Measurements from ENCODE around the gene IGSF10. TPM values are rescaled to one million over a fixed set of nuclear protein-coding genes. Genes with fewer than 3 reads are reported as not detected.
A peak's percentile ranks its signal among the peaks of the same experiment; 100 is the strongest.

Gene IGSF10
- total RNA-seq, 3 donors from 2014 or later = 7.9 to 15.5 (median 14.4) TPM

- intact Hi-C loops (cut with DNase I; ENCODE audit: low total_unique reads) = no loop called here
- H3K4me3 ChIP-seq = no peak overlapping the region
- H3K4me1 ChIP-seq = no peaks in the 10 kb centered on the region
- no peak overlapping the region for H3K27ac ChIP-seq
- no peaks in the 10 kb centered on the region for H3K36me3 ChIP-seq
- DNase-seq (ENCODE audit: low spot score in 2 of 2) = no peak
- H3K9me3 ChIP-seq = no peaks in the 10 kb centered on the region
- TF ChIP-seq CTCF (IDR thresholded peaks at IDR 0.05) (peak; percentile 38 to 58 (median 57)), POLR2A (IDR thresholded peaks at IDR 0.05) (no peak), POLR2AphosphoS5 (IDR thresholded peaks at IDR 0.05) (no peak)
- no peaks in the 10 kb centered on the region for H3K27me3 ChIP-seq
Measured at GRCh38 chr3:151468284-151468917, 7.5 kb upstream of the IGSF10 start.

GRCh38 chr3:151467069-151467468, 6.2 kb upstream of the IGSF10 start:
- no peak overlapping the region for H3K4me3 ChIP-seq
- TF ChIP-seq POLR2A (IDR thresholded peaks at IDR 0.05) (no peak), POLR2AphosphoS5 (IDR thresholded peaks at IDR 0.05) (no peak), CTCF (IDR thresholded peaks at IDR 0.05) (no peak)
- no peak overlapping the region for H3K27ac ChIP-seq
- no peaks in the 10 kb centered on the region for H3K27me3 ChIP-seq
- no peaks in the 10 kb centered on the region for H3K4me1 ChIP-seq
- no peaks in the 10 kb centered on the region for H3K9me3 ChIP-seq
- DNase-seq (ENCODE audit: low spot score in 2 of 2) = no peak
- H3K36me3 ChIP-seq = no peaks in the 10 kb centered on the region
- intact Hi-C loops (cut with DNase I; ENCODE audit: low total_unique reads) = no loop called here

GRCh38 chr3:151462991-151463390, 2.1 kb upstream of the IGSF10 start:
- Histone ChIP-seq H3K4me1 (no peaks in the 10 kb centered on the region), H3K27ac (no peak overlapping the region), H3K36me3 (no peaks in the 10 kb centered on the region), H3K9me3 (no peaks in the 10 kb centered on the region), H3K27me3 (no peaks in the 10 kb centered on the region), H3K4me3 (no peak overlapping the region)
- no peak for DNase-seq (ENCODE audit: low spot score in 2 of 2)
- intact Hi-C loops (cut with DNase I; ENCODE audit: low total_unique reads) = no loop called here
- TF ChIP-seq POLR2A (IDR thresholded peaks at IDR 0.05) (no peak), CTCF (IDR thresholded peaks at IDR 0.05) (no peak)

- no peak overlapping the region for H3K4me3 ChIP-seq
- H3K4me1 ChIP-seq = no peaks in the 10 kb centered on the region
- TF ChIP-seq POLR2A (IDR thresholded peaks at IDR 0.05) = no peak
- no peak for TF ChIP-seq CTCF (IDR thresholded peaks at IDR 0.05)
- no peak for TF ChIP-seq POLR2AphosphoS5 (IDR thresholded peaks at IDR 0.05)
- no peak overlapping the region for H3K27ac ChIP-seq
- intact Hi-C loops (cut with DNase I; ENCODE audit: low total_unique reads) = no loop called here
- DNase-seq (ENCODE audit: low spot score in 2 of 2) = no peak
- no peaks in the 10 kb centered on the region for H3K27me3 ChIP-seq
- no peaks in the 10 kb centered on the region for H3K9me3 ChIP-seq
- no peaks in the 10 kb centered on the region for H3K36me3 ChIP-seq
Measured at GRCh38 chr3:151462278-151462780, 1.5 kb upstream of the IGSF10 start.

GRCh38 chr3:151460228-151460627, 633 bp downstream of the IGSF10 start:
- Histone ChIP-seq H3K36me3 (no peaks in the 10 kb centered on the region), H3K27ac (no peak overlapping the region), H3K4me3 (peak overlapping the region; percentile 54 to 75 (median 57)), H3K27me3 (no peaks in the 10 kb centered on the region), H3K4me1 (no peaks in the 10 kb centered on the region), H3K9me3 (no peaks in the 10 kb centered on the region)
- no peak for DNase-seq (ENCODE audit: low spot score in 2 of 2)
- TF ChIP-seq CTCF (IDR thresholded peaks at IDR 0.05) (no peak), POLR2A (IDR thresholded peaks at IDR 0.05) (no peak), POLR2AphosphoS5 (IDR thresholded peaks at IDR 0.05) (no peak)
- intact Hi-C loops (cut with DNase I; ENCODE audit: low total_unique reads) = no loop called here
